NCI-H1436 treated with DMSO at 0.1 percent for 48 hours (cell line): ENCODE measurements around the gene AK1.

Source experiments
- DNase-seq: peaks from one replicate; lab custom pipeline; 2025; lab: John Stamatoyannopoulos, UW

AK1 gene

GRCh38 chr9:127867356-127868277 is 9.9 kb downstream of the AK1 start:
- no peak for DNase-seq

GRCh38 chr9:127866535-127866934 is 10.9 kb downstream of the AK1 start:
- no peak for DNase-seq

- no peak for DNase-seq
Observed at GRCh38 chr9:127865645-127866464, 11.6 kb downstream of the AK1 start.

- DNase-seq = no peak
Observed at GRCh38 chr9:127863191-127863621, 14.3 kb downstream of the AK1 start.

GRCh38 chr9:127862075-127863011 is 15.1 kb downstream of the AK1 start:
- no peak for DNase-seq

GRCh38 chr9:127860779-127861178 is 16.7 kb downstream of the AK1 start:
- DNase-seq = no peak

- DNase-seq = no peak
Observed at GRCh38 chr9:127860260-127860659, 17.2 kb downstream of the AK1 start.

GRCh38 chr9:127858041-127858512 is 19.4 kb downstream of the AK1 start:
- no peak for DNase-seq

- no peak for DNase-seq
Observed at GRCh38 chr9:127857278-127857677, 20.2 kb downstream of the AK1 start.

GRCh38 chr9:127856729-127857116 is 20.8 kb downstream of the AK1 start:
- DNase-seq = no peak

- no peak for DNase-seq
Observed at GRCh38 chr9:127856094-127856728, 21.3 kb downstream of the AK1 start.

- no peak for DNase-seq
Observed at GRCh38 chr9:127855522-127855921, 22.0 kb downstream of the AK1 start.

- DNase-seq = no peak
Observed at GRCh38 chr9:127854960-127855359, 22.5 kb downstream of the AK1 start.

- DNase-seq = no peak
Observed at GRCh38 chr9:127854184-127854806, 23.2 kb downstream of the AK1 start, which contains the start of gene ENG. TSS of gene ENG (minus strand) at chr9:127854658. CDS start at chr9:127854355, 303 bp downstream.

GRCh38 chr9:127853312-127854183 is 23.9 kb downstream of the AK1 start:
- DNase-seq = no peak

- no peak for DNase-seq
Observed at GRCh38 chr9:127852829-127853228, 24.6 kb downstream of the AK1 start.

GRCh38 chr9:127850286-127850830 is 27.1 kb downstream of the AK1 start:
- no peak for DNase-seq

GRCh38 chr9:127848756-127849504 is 28.5 kb downstream of the AK1 start:
- no peak for DNase-seq
